HepG2 (cell line): ENCODE data around the gene CSH1. TPM values are rescaled to one million over a fixed set of nuclear protein-coding genes. Genes with fewer than 3 reads are reported as not detected.
"Not testable (repeated sequence)": the region's sequence is repeated elsewhere in the genome, so short reads cannot be mapped to it uniquely, and the experiment has no call there.

ENCODE experiments used
- ATAC-seq: fragments of 200-7000 bp; cut with Tn5 transposase; 3 replicates; pipeline ENCODE4 v1.9.1; 2020; ENCODE audit warnings: mild to moderate bottlenecking, moderate library complexity
- BruUV-seq: library from RNA; stranded (reverse); fragments of 400-500 nt; replicated peaks from 2 replicates; lab custom pipeline; 2021; lab: Mats Ljungman, UMichigan
- CTCF ChIA-PET: fragments of 300-600 bp; formaldehyde crosslinking; extraction: SDS; loops from one replicate; lab custom pipeline; 2021; ENCODE audit warnings: low total read pairs, inconsistent platforms, low intra/inter-chr PET ratio; lab: Yijun Ruan, JAX
- POLR2A ChIA-PET: fragments of 350-600 bp; sonication (Branson Sonifier 250); formaldehyde crosslinking; loops from one replicate; lab custom pipeline; 2020; ENCODE audit warnings: antibody characterized with exemption, inconsistent platforms; lab: Yijun Ruan, JAX
- DNase-seq: peaks from one replicate; pipeline ENCODE4 v3.0.0-alpha.2; 2015; ENCODE audit warnings: low spot score
- FAIRE-seq: peaks from 3 replicates; lab custom pipeline; 2011; peaks lifted over from hg19 to GRCh38; lab: Jason Lieb, UNC
- H2AFZ ChIP-seq: one replicate; pipeline ENCODE4 v1.6.1; 2011; ENCODE audit warnings: low read length, inconsistent platforms
- H3K27ac ChIP-seq: fragments of 300-600 bp; 3 replicates; pipeline ENCODE4 v1.8.0; 2011; ENCODE audit warnings: mixed run types, mild to moderate bottlenecking, mixed read lengths, low read length, inconsistent platforms; ENCODE audit not compliant: insufficient read depth; ENCODE audit errors: extremely low read length
- H3K27me3 ChIP-seq, 2 experiments: fragments of 200-600 bp in 1 of 2; 2 replicates in 1 of 2; 3 replicates in 1 of 2; pipeline versions ENCODE4 v1.6.0 to v1.8.0; 2011; ENCODE audit warnings: low read length in 2 of 2, mild to moderate bottlenecking in 2 of 2, moderate library complexity in 2 of 2, inconsistent platforms in 1 of 2; ENCODE audit not compliant: insufficient read depth in 2 of 2, control insufficient read depth in 1 of 2
- H3K36me3 ChIP-seq, 2 experiments: fragments of 200-600 bp in 1 of 2; replicated peaks in 1 of 2; 2 replicates in 1 of 2; 3 replicates in 1 of 2; pipeline versions ENCODE4 v1.5.1 to v1.8.0; 2011; ENCODE audit warnings: low read length in 2 of 2, inconsistent platforms in 1 of 2; ENCODE audit not compliant: insufficient read depth in 2 of 2, control insufficient read depth in 1 of 2
- H3K4me1 ChIP-seq: 2 replicates; pipeline ENCODE4 v1.5.1; 2012; ENCODE audit warnings: low read length, inconsistent platforms; ENCODE audit not compliant: insufficient read depth
- H3K4me2 ChIP-seq: 2 replicates; pipeline ENCODE4 v1.6.0; 2011; ENCODE audit warnings: low read depth, low read length, inconsistent platforms
- H3K4me3 ChIP-seq, 3 experiments: fragments of 200-600 bp in 1 of 3; sonication (generic), shearing (Covaris generic) in 1 of 3; replicated peaks in 1 of 3; 2 replicates each; pipeline ENCODE4 v1.5.1; 2011 to 2016; ENCODE audit warnings: low read length in 3 of 3, inconsistent platforms in 2 of 3, low read depth in 2 of 3, mild to moderate bottlenecking in 2 of 3, control low read depth in 1 of 3, mixed read lengths in 1 of 3; ENCODE audit not compliant: insufficient read depth in 1 of 3
- H3K79me2 ChIP-seq: one replicate; pipeline ENCODE4 v1.6.1; 2011; ENCODE audit warnings: low read length, inconsistent platforms; ENCODE audit not compliant: insufficient read depth
- H3K9ac ChIP-seq: 2 replicates; pipeline ENCODE4 v1.6.0; 2011; ENCODE audit warnings: mild to moderate bottlenecking, low read depth, low read length, inconsistent platforms; ENCODE audit not compliant: insufficient read depth
- H3K9me3 ChIP-seq: 2 replicates; pipeline ENCODE4 v1.5.1; 2012; ENCODE audit warnings: mild to moderate bottlenecking, low read length
- H4K20me1 ChIP-seq: 2 replicates; pipeline ENCODE4 v1.6.0; 2011; ENCODE audit warnings: inconsistent platforms, mild to moderate bottlenecking, low read length, moderate library complexity; ENCODE audit not compliant: insufficient read depth
- ZNF281 ChIP-seq: sonication (generic); formaldehyde crosslinking; IDR thresholded peaks from 2 replicates; pipeline ENCODE4 v1.4.0; 2020; ENCODE audit warnings: missing genetic modification reagents, borderline replicate concordance
- ZNF747 ChIP-seq: sonication (generic); formaldehyde crosslinking; IDR thresholded peaks from 2 replicates; pipeline ENCODE4 v1.8.1; 2023; ENCODE audit warnings: missing genetic modification reagents, mild to moderate bottlenecking, borderline replicate concordance
- WGBS: methylation state at CpG from one replicate; pipeline ENCODE4 v1.1.6; 2017; ENCODE audit warnings: low lambda C conversion rate; 5-methylcytosine and 5-hydroxymethylcytosine counted together
- in situ Hi-C: cut with HindIII; loops from 2 replicates; pipeline ENCODE4 v1.10.0; 2017; ENCODE audit warnings: low pct_unique_long_range_greater_than_20kb; ENCODE audit not compliant: extremely low pct_ligation_motif_present
- intact Hi-C: fragments of 100-400 bp; cut with micrococcal nuclease; formaldehyde crosslinking; loops from one replicate; pipeline ENCODE4 v1.10.0; 2022; ENCODE audit not compliant: unreplicated experiment
- polyA plus RNA-seq, 8 experiments: library from polyadenylated mRNA; depleted of rRNA in 3 of 8; stranded (reverse) in 7 of 8; unstranded in 1 of 8; fragments of >200 nt; fragmentation: Illumina TruSeq in 4 of 8; extraction: Trizol in 4 of 8; gene quantifications; 2 replicates each; pipeline versions ENCODE4 v1.2.1 to v1.2.3, GENCODE V29; 2011 to 2016; ENCODE audit warnings: low read depth in 4 of 8, missing spikeins in 1 of 8, mixed read lengths in 1 of 8; ENCODE audit not compliant: insufficient read depth in 1 of 8
- total RNA-seq, 5 experiments: library from RNA; depleted of rRNA; stranded (reverse); fragments of >200 nt; fragmentation: Illumina TruSeq; extraction: Trizol; gene quantifications; 2 replicates each; pipeline ENCODE4 v1.2.3, GENCODE V29; 2016; ENCODE audit warnings: low read depth in 1 of 5

The CSH1 gene
- total and polyA plus RNA-seq, 2 of the 13 experiments (the other 11 are each of a cell fraction or from before 2014, with no cell fraction given) = not detected

- peaks cover 1 to 33% of the 10 kb centered on the region in 2 experiments; a peak in 3 of 5 replicates for H3K27me3 ChIP-seq
- H2AFZ ChIP-seq = no peak overlapping the region
- WGBS = 39% methylated on average over 13 of the region's 13 CpGs
- ATAC-seq (no peak), FAIRE-seq (no peak), DNase-seq (no peak)
- H4K20me1 ChIP-seq = no peaks in the 10 kb centered on the region
- CTCF ChIA-PET = no interaction called here
- no peaks in the 10 kb centered on the region for H3K36me3 ChIP-seq
- H3K79me2 ChIP-seq = no peaks in the 10 kb centered on the region
- intact Hi-C loops = loop anchor here (2.0 to 10.0 kb wide), 4 partner anchors 33 to 217 kb away; partner anchors contain the start of gene ERN1
- TF ChIP-seq ZNF747 (CRISPR knock-in tag) (no peak), ZNF281 (CRISPR knock-in tag) (no peak)
- peaks cover 16% of the 10 kb centered on the region for H3K4me1 ChIP-seq
- no peak overlapping the region for H3K27ac ChIP-seq
- POLR2A ChIA-PET = no interaction called here
- H3K9ac ChIP-seq = no peak overlapping the region
- in situ Hi-C loops = no loop called here
- no peak overlapping the region for H3K4me2 ChIP-seq
- BruUV-seq = no TSS peak
- no peaks in the 10 kb centered on the region for H3K9me3 ChIP-seq
- no peak overlapping the region for H3K4me3 ChIP-seq
Measured at GRCh38 chr17:63917646-63918045, 21.3 kb upstream of the CSH1 start.

DNA sequence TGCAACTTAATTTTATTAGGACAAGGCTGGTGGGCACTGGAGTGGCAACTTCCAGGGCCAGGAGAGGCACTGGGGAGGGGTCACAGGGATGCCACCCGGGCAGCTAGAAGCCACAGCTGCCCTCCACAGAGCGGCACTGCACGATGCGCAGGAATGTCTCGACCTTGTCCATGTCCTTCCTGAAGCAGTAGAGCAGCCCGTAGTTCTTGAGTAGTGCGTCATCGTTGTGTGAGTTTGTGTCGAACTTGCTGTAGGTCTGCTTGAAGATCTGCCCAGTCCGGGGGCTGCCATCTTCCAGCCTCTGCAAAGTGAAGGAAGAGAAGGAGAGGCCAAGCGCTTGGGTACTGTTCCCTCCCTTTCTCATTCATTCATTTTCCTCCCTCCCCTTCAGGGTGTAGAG, 20.8 kb upstream of the CSH1 start:
- CTCF ChIA-PET, H3K4me2 ChIP-seq, H3K9me3 ChIP-seq, DNase-seq, H2AFZ ChIP-seq, in situ Hi-C loops, FAIRE-seq, POLR2A ChIA-PET, H3K79me2 ChIP-seq, H3K36me3 ChIP-seq, BruUV-seq, H3K9ac ChIP-seq, H4K20me1 ChIP-seq, ATAC-seq, H3K4me3 ChIP-seq, H3K27ac ChIP-seq: not testable (repeated sequence)
- intact Hi-C loops = loop anchor here (5.0 to 10.0 kb wide), 3 partner anchors 75 to 218 kb away; partner anchors contain the start of gene ERN1
- 55% methylated on average over 10 of the region's 11 CpGs for WGBS
- H3K4me1 ChIP-seq = peaks cover 20% of the 10 kb centered on the region
- H3K27me3 ChIP-seq = peaks cover 1 to 33% of the 10 kb centered on the region in 2 experiments; a peak in 3 of 5 replicates
